Endometrial microvascular endothelial cells (primary cell): Measurements from ENCODE around the gene VRK2. TPM values are rescaled to one million over a fixed set of nuclear protein-coding genes. Genes with fewer than 3 reads are reported as not detected.
"Not testable (repeated sequence)": the region's sequence is repeated elsewhere in the genome, so short reads cannot be mapped to it uniquely, and the experiment has no call there.

Experiments
- in situ Hi-C: cut with HindIII; loops from 2 replicates; pipeline ENCODE4 v1.10.0; 2017; ENCODE audit warnings: low sequenced_read_pairs, low pct_unique_long_range_greater_than_20kb; ENCODE audit errors: inconsistent ontology term
- total RNA-seq: library from RNA; depleted of rRNA; stranded (reverse); fragments of >200 nt; gene quantifications from one replicate; pipeline ENCODE4 v1.2.3, GENCODE V29; 2015; ENCODE audit errors: inconsistent ontology term

Gene VRK2
- total RNA-seq, 1 donor from 2014 or later: 98.1 TPM

DNA sequence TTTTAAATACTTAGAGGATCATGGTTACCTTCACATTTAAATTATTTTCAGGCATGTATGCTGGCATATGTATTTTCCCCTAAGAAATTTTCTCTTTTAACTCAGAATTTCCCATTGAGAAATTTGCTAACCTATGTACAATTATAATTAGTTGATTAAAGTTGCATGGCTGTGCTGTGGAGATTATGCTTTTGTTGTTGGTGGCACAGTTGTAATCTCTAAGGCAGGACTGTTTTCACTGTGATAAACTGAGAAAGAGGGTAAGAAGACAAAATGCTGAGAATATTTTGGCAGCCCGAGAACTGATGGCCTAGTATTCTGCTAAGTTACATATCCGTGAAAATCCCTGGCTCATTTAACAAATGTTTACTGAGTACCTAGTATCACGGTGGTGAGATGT is 1.4 kb downstream of the VRK2 start:
- in situ Hi-C loops: no loop called here

DNA sequence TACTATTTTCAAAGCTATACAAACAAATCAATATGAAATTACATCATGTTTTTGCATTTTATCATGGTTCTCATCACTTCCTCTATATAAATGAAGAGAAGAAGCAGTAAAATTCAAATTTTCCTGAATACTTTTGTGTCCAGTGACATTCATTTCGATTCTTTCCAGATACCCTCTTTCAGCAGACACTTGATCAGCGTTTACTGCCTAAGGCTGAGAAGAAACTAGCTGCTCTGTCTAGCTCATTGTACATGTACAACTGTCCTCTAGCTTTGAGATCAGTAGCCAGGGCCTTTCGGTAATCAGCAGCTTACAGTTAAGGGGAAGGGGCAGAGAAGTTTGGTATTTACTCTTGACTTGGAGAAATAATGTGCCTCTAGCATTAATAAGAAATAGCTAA is 4.8 kb downstream of the VRK2 start:
- in situ Hi-C loops: no loop called here

- in situ Hi-C loops: no loop called here
Observed at GRCh38 chr2:58052978-58053377, 6.4 kb downstream of the VRK2 start.

GRCh38 chr2:58054264-58054663 is 7.7 kb downstream of the VRK2 start:
- in situ Hi-C loops: no loop called here

DNA sequence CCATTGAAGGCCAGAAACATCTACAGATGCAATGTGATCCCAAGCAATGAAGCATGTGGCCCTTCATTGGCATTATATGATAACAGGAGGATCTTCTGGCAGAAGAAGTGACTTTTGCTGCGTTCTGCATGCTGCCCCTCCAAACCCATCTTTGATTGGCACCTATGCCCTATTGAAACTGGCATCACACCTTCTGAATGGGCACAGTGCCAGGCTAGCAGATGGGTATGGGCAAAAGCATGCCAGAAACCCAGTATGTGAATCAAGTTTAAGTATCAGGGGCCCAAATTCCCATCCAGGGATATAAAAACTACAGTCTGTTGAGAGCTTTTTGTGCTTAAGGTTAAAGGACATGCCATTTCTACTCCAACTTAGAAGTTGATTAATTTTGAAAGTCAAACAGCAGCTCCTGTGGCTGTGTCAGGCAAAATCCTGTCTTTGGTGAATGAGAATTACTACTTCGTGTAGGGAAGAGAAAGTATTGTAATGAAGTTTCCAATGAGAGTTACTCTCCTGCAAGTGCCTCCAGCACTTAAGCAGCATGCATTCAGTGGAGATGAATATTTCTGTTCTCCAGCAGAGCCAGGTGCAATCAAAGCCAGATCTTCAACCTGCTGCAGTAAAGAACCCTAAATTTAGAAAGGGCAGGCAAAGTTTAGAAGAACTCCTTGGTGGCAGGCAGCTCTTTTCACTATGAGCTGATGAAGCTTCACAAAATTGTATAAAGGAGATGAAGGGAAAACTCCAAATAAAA is 8.6 kb downstream of the VRK2 start:
- in situ Hi-C loops: no loop called here

DNA sequence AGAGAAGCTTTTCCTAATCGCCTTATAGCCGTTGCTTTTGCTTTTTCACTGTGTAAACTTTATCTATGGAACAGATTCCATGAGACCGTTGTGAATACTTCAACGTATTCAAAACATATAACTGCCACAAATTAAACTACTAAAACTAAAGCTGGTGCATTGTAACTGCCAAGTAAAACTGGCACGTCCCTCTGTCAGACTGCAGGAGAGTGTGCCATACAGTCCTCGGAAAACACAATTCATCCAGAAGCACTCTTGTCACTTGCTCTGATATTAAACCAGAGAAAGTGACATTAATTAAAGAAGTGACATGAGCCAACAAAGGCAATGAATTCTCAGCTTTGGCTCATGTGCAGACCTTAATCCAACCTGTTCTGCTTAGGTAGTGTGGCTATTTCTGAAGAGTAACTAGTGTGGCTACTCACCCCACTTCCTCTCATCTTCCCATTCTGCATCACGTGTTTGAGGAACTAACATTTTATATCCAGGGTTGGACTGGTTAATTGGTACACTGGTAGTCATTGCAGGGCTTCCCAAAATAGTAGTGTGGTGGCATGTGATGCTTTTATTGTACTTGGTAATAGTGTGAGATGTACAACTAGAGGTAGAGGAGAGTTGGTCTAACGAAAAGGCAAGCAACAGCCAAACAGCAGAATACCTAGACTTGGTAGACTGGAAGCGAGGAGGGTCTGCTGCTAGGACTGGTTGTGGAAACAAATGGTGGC is 9.7 kb downstream of the VRK2 start:
- in situ Hi-C loops: no loop called here

GRCh38 chr2:58057707-58058530 is 11.3 kb downstream of the VRK2 start:
- in situ Hi-C loops: no loop called here

DNA sequence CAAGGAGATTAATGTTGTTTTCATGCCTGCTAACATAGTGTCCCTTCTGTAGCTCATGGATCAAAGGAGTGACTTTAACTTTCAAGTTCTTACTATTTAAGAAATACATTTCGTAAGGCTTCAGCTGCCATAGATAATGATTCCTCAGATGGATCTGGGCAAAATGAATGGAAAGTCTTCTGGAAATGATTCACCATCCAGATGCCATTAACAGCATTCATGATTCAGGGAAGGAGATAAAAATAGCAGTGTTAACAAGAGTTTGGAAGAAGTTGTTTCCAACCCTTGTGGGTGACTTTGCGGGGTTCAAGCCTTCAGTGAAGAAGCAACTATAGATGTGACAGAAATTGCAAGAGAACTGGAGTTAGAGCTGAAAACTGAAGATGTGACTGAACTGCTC is 17.0 kb downstream of the VRK2 start:
- in situ Hi-C loops: no loop called here

GRCh38 chr2:58064086-58064485 is 17.5 kb downstream of the VRK2 start:
- in situ Hi-C loops: no loop called here

DNA sequence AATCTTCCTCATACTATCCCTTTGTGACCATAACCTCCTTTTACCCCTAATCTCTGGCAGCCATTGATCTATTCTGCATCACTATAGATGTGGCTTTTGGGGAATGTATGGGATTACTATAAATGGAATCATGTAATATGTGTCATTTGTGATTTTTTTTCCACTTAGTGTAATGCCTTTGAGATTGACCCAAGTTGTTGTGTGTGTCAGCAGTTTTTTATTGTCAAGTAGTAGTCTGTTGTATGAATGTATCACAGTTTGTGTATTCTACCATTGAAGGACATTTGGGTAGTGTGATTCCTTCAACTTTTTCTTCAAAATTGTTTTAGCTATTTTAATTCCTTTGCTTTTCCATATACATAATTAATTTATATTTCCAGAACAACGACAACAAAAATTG is 18.6 kb downstream of the VRK2 start:
- in situ Hi-C loops: no loop called here

- in situ Hi-C loops: no loop called here
Observed at GRCh38 chr2:58067001-58067400, 20.4 kb downstream of the VRK2 start.

GRCh38 chr2:58070765-58071164 is 24.2 kb downstream of the VRK2 start:
- in situ Hi-C loops: no loop called here

- in situ Hi-C loops: no loop called here
Observed at GRCh38 chr2:58072102-58072501, 25.5 kb downstream of the VRK2 start.

GRCh38 chr2:58073008-58073407 is 26.4 kb downstream of the VRK2 start:
- in situ Hi-C loops: no loop called here

GRCh38 chr2:58073751-58074150 is 27.1 kb downstream of the VRK2 start:
- in situ Hi-C loops: no loop called here

DNA sequence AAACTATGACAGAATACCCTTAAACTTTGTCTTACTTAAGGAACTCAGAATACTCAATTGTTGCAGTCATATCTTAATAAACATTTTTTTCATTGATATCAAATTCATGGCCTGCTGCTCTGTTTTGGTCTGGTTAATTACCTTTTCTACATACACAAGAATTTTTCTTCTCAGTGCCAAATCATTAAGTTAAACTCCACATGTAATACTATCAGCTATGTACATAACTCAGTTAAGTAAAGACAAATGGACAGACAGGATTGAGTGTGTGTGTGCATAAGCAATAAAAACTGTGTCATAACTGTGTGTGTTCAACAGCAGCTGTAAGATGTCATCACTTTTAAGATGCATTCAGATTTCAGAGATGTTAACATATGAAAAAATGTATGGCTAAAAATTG is 34.4 kb downstream of the VRK2 start:
- in situ Hi-C loops: no loop called here

DNA sequence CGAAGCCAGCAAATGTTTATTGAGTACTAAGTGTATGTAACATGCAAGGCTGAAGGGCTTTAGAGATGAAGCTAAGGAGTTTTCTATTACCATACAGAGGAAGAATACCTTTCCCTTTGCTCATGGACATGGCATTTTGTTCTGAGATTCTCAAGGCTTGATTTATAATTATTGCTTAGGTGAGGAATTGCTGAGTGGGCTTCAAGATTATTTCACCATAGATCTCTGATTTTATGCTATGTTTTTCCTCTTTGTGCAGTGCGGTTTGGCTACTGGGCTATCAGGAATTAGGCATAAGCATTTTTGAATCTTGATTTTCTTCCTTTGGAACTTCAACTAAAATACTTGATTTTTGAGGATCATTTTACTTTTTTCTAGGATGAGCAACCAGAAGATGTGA is 42.5 kb downstream of the VRK2 start:
- in situ Hi-C loops: no loop called here

DNA sequence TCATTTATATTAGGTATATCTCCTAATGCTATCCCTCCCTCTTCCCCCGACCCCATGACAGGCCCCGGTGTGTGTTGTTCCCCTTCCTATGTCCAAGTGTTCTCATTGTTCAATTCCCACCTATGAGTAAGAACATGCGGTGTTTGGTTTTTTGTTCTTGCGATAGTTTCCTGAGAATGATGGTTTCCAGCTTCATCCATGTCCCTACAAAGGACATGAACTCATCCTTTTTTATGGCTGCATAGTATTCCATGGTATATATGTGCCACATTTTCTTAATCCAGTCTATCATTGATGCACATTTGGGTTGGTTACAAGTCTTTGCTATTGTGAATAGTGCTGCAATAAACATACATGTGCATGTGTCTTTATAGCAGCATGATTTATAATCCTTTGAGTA is 46.2 kb downstream of the VRK2 start:
- in situ Hi-C loops: not testable (repeated sequence)

- in situ Hi-C loops: no loop called here
Observed at GRCh38 chr2:58097025-58097424, 50.4 kb downstream of the VRK2 start.
